Aorta (tissue), 5 donors: ENCODE measurements around the gene PPP1R1B. TPM values are rescaled to one million over a fixed set of nuclear protein-coding genes. Genes with fewer than 3 reads are reported as not detected.

Source experiments
- ATAC-seq: fragments of 200-7000 bp; cut with Tn5 transposase; one replicate; pipeline ENCODE4 v1.9.1; 2022; ENCODE audit warnings: moderate library complexity; ENCODE audit not compliant: low FRiP score
- DNase-seq, 2 donors: peaks; one replicate each; pipeline ENCODE4 v3.0.0-alpha.2; 2020
- H3K27ac ChIP-seq, 2 donors: one replicate each; pipeline ENCODE4 v1.5.1; 2013; ENCODE audit warnings: low read length in 2 of 2, mild to moderate bottlenecking in 2 of 2, moderate library complexity in 2 of 2, control low read depth in 1 of 2, inconsistent platforms in 1 of 2, low read depth in 1 of 2
- H3K27me3 ChIP-seq, 2 donors: one replicate each; pipeline ENCODE4 v1.6.1; 2013; ENCODE audit warnings: control low read depth in 1 of 2, low read length in 1 of 2, mild to moderate bottlenecking in 1 of 2, moderate library complexity in 1 of 2; ENCODE audit not compliant: insufficient read depth in 2 of 2, control insufficient read depth in 1 of 2
- H3K36me3 ChIP-seq, 2 donors: one replicate each; pipeline ENCODE4 v1.6.1; 2013; ENCODE audit warnings: control low read depth in 1 of 2, low read length in 1 of 2, mild to moderate bottlenecking in 1 of 2; ENCODE audit not compliant: insufficient read depth in 2 of 2, control insufficient read depth in 1 of 2
- H3K4me1 ChIP-seq, 2 donors: one replicate each; pipeline ENCODE4 v1.6.1; 2013; ENCODE audit warnings: low read length in 2 of 2, control low read depth in 1 of 2, mild to moderate bottlenecking in 1 of 2, moderate library complexity in 1 of 2; ENCODE audit not compliant: insufficient read depth in 2 of 2, control insufficient read depth in 1 of 2
- H3K4me3 ChIP-seq, 2 donors: one replicate each; pipeline ENCODE4 v1.5.1; 2013; ENCODE audit warnings: low read length in 2 of 2, control low read depth in 1 of 2, mild to moderate bottlenecking in 1 of 2
- H3K9me3 ChIP-seq: one replicate; pipeline ENCODE4 v1.6.1; 2013; ENCODE audit warnings: mild to moderate bottlenecking, low read length; ENCODE audit not compliant: control insufficient read depth
- WGBS, 2 donors: extraction: QIAGEN DNeasy Blood & Tissue Kit; methylation state at CpG; one replicate each; pipeline ENCODE4 v1.1.7; 2013; 5-methylcytosine and 5-hydroxymethylcytosine counted together
- intact Hi-C, 2 donors: fragments of 100-400 bp; cut with DNase I; formaldehyde crosslinking; loops; one replicate each; pipeline versions ENCODE4 v1.14.2 to v1.15.0; 2022
- polyA plus RNA-seq, 2 donors: library from polyadenylated mRNA; stranded (reverse); fragments of 200-250 nt; gene quantifications; one replicate each; pipeline ENCODE4 v1.2.3, GENCODE V29; 2013
- total RNA-seq, 2 donors: library from RNA; stranded (reverse); fragmentation: NEBNext Ultra II Directional; extraction: Animal tissue kit (Norgen Biotek cat#: 25700); gene quantifications; one replicate each; pipeline ENCODE4 v1.2.1, GENCODE V29; 2021
- donor health status: healthy with polysubstance abuse.
- donor health status: Bipolar disorder and iron deficiency.
- donor health status: DM: no; HTN: no; CAD: no.
- donor health status: DM: no; HTN: no; CAD: no.
- donor health status: DM: yes; HTN: yes; CAD: no.

Gene PPP1R1B
- total and polyA plus RNA-seq, 4 donors: 1.0 to 13.5 (median 2.5) TPM; not detected in 1

GRCh38 chr17:39627047-39627711 lies 427 bp downstream of the PPP1R1B start:
- 2 to 4% methylated on average over 49 to 72 of the region's 72 CpGs for WGBS, 2 donors
- no peaks in the 10 kb centered on the region for H3K27me3 ChIP-seq
- H3K4me3 ChIP-seq: peak overlapping the region in 1 of 2 donors; percentile 4
- no peak overlapping the region for H3K27ac ChIP-seq
- no peaks in the 10 kb centered on the region for H3K4me1 ChIP-seq
- DNase-seq (no peak), ATAC-seq (no peak)
- intact Hi-C loops: no loop called here
- no peaks in the 10 kb centered on the region for H3K9me3 ChIP-seq
- H3K36me3 ChIP-seq: no peaks in the 10 kb centered on the region

GRCh38 chr17:39627712-39628516 lies 1.2 kb downstream of the PPP1R1B start:
- H3K27me3 ChIP-seq: no peaks in the 10 kb centered on the region
- intact Hi-C loops: no loop called here
- no peak overlapping the region for H3K27ac ChIP-seq

GRCh38 chr17:39628655-39629493 lies 2.1 kb downstream of the PPP1R1B start:
- H3K4me1 ChIP-seq: no peaks in the 10 kb centered on the region
- ATAC-seq: no peak
- no peak overlapping the region for H3K4me3 ChIP-seq

More at GRCh38 chr17:39627712-39628516, 1.2 kb downstream of the PPP1R1B start:
- Histone ChIP-seq H3K9me3 (no peaks in the 10 kb centered on the region), H3K4me1 (no peaks in the 10 kb centered on the region), H3K4me3 (no peak overlapping the region), H3K36me3 (no peaks in the 10 kb centered on the region)
- WGBS, 2 donors: 57 to 59% methylated on average over 16 of the region's 16 CpGs
- ATAC-seq (no peak), DNase-seq (no peak)

GRCh38 chr17:39629494-39629880 lies 2.7 kb downstream of the PPP1R1B start:
- intact Hi-C loops: no loop called here
- no peaks in the 10 kb centered on the region for H3K4me1 ChIP-seq
- no peaks in the 10 kb centered on the region for H3K9me3 ChIP-seq
- no peak for DNase-seq
- no peaks in the 10 kb centered on the region for H3K36me3 ChIP-seq
- 73 to 77% methylated on average over 3 of the region's 3 CpGs for WGBS, 2 donors
- ATAC-seq: no peak
- H3K4me3 ChIP-seq: no peak overlapping the region
- no peak overlapping the region for H3K27ac ChIP-seq
- no peaks in the 10 kb centered on the region for H3K27me3 ChIP-seq

More at GRCh38 chr17:39628655-39629493, 2.1 kb downstream of the PPP1R1B start:
- Histone ChIP-seq H3K36me3 (no peaks in the 10 kb centered on the region), H3K9me3 (no peaks in the 10 kb centered on the region), H3K27me3 (no peaks in the 10 kb centered on the region), H3K27ac (no peak overlapping the region)
- intact Hi-C loops: no loop called here
- no peak for DNase-seq
- 68 to 72% methylated on average over 10 of the region's 10 CpGs for WGBS, 2 donors

- Histone ChIP-seq H3K4me3 (no peak overlapping the region), H3K4me1 (no peaks in the 10 kb centered on the region), H3K27me3 (no peaks in the 10 kb centered on the region), H3K9me3 (no peaks in the 10 kb centered on the region), H3K36me3 (no peaks in the 10 kb centered on the region), H3K27ac (no peak overlapping the region)
- WGBS, 2 donors: 76 to 78% methylated on average over 12 of the region's 12 CpGs
- no peak for DNase-seq
- intact Hi-C loops: no loop called here
- ATAC-seq: no peak
Observed at GRCh38 chr17:39629898-39630297, 3.1 kb downstream of the PPP1R1B start.

- WGBS, 2 donors: 28 to 31% methylated on average over 6 of the region's 6 CpGs
- Histone ChIP-seq H3K36me3 (no peaks in the 10 kb centered on the region), H3K9me3 (no peaks in the 10 kb centered on the region), H3K27ac (no peak overlapping the region), H3K4me3 (no peak overlapping the region), H3K4me1 (no peaks in the 10 kb centered on the region), H3K27me3 (no peaks in the 10 kb centered on the region)
- ATAC-seq: no peak
- no peak for DNase-seq
- intact Hi-C loops: no loop called here
Observed at GRCh38 chr17:39631403-39631802, 4.7 kb downstream of the PPP1R1B start.

GRCh38 chr17:39632153-39632941 lies 5.6 kb downstream of the PPP1R1B start:
- no peaks in the 10 kb centered on the region for H3K9me3 ChIP-seq
- H3K36me3 ChIP-seq: no peaks in the 10 kb centered on the region
- no peak overlapping the region for H3K27ac ChIP-seq
- ATAC-seq (no peak), DNase-seq (no peak)
- intact Hi-C loops: no loop called here
- no peaks in the 10 kb centered on the region for H3K27me3 ChIP-seq
- WGBS, 2 donors: 42 to 49% methylated on average over 11 to 13 of the region's 13 CpGs
- H3K4me3 ChIP-seq: no peak overlapping the region
- H3K4me1 ChIP-seq: no peaks in the 10 kb centered on the region

GRCh38 chr17:39633570-39634183 lies 6.9 kb downstream of the PPP1R1B start:
- no peak overlapping the region for H3K27ac ChIP-seq

More at GRCh38 chr17:39633570-39634183, 6.9 kb downstream of the PPP1R1B start:
- no peak overlapping the region for H3K4me3 ChIP-seq
- no peaks in the 10 kb centered on the region for H3K27me3 ChIP-seq
- ATAC-seq (no peak), DNase-seq (no peak)
- 66 to 70% methylated on average over 8 of the region's 8 CpGs for WGBS, 2 donors
- no peaks in the 10 kb centered on the region for H3K9me3 ChIP-seq
- H3K36me3 ChIP-seq: no peaks in the 10 kb centered on the region
- intact Hi-C loops: no loop called here
- no peaks in the 10 kb centered on the region for H3K4me1 ChIP-seq
